Suprapubic skin (tissue), 4 donors: Measurements from ENCODE around the gene HPCAL1. TPM values are rescaled to one million over a fixed set of nuclear protein-coding genes. Genes with fewer than 3 reads are reported as not detected.

Experiments
- DNase-seq, 2 donors: peaks; one replicate each; pipeline ENCODE4 v3.0.0-alpha.2; 2019; ENCODE audit warnings: low spot score in 2 of 2
- H3K27ac ChIP-seq: fragments of 200-600 bp; sonication (generic); one replicate; pipeline ENCODE4 v1.5.1; 2019
- H3K27me3 ChIP-seq: fragments of 200-600 bp; sonication (generic); one replicate; pipeline ENCODE4 v1.5.1; 2019
- H3K36me3 ChIP-seq: fragments of 200-600 bp; sonication (generic); one replicate; pipeline ENCODE4 v1.5.1; 2019
- H3K4me1 ChIP-seq: fragments of 200-600 bp; sonication (generic); one replicate; pipeline ENCODE4 v1.5.1; 2019
- H3K4me3 ChIP-seq: fragments of 200-600 bp; sonication (generic); one replicate; pipeline ENCODE4 v1.5.1; 2019; ENCODE audit warnings: mild to moderate bottlenecking
- H3K9me3 ChIP-seq: fragments of 200-600 bp; sonication (generic); one replicate; pipeline ENCODE4 v1.5.1; 2019
- EP300 ChIP-seq: sonication (generic); formaldehyde crosslinking; IDR thresholded peaks from one replicate; pipeline ENCODE4 v1.6.1; 2017; ENCODE audit warnings: antibody characterized with exemption
- POLR2A ChIP-seq, 2 donors: fragments of 450-650 bp; IDR thresholded peaks; one replicate each; pipeline ENCODE4 v1.6.1; 2017; ENCODE audit warnings: antibody characterized with exemption in 2 of 2, mild to moderate bottlenecking in 2 of 2, moderate library complexity in 2 of 2
- POLR2AphosphoS5 ChIP-seq, 3 donors: sonication (generic); formaldehyde crosslinking; IDR thresholded peaks; one replicate each; pipeline ENCODE4 v1.6.1; 2017; ENCODE audit warnings: antibody characterized with exemption in 3 of 3
- WGBS: methylation state at CpG from one replicate; pipeline ENCODE4 v1.1.5; 2018; 5-methylcytosine and 5-hydroxymethylcytosine counted together
- total RNA-seq, 4 donors: library from RNA; depleted of rRNA; stranded (reverse); fragments of >200 nt; gene quantifications; one replicate each; pipeline ENCODE4 v1.1.0, GENCODE V29; 2016
- TF ChIP-seq, protein P1 (sequence below), 2 donors: fragments of 200-600 bp in 1 of 2; fragments of 450-650 bp in 1 of 2; sonication (generic) in 1 of 2; IDR thresholded peaks; one replicate each; pipeline ENCODE4 v1.5.1; 2016 to 2019; ENCODE audit warnings: antibody characterized with exemption in 2 of 2, mild to moderate bottlenecking in 1 of 2, moderate library complexity in 1 of 2

HPCAL1 gene
- total RNA-seq, 4 donors from 2014 or later: 27.7 to 40.7 (median 35.3) TPM

DNA sequence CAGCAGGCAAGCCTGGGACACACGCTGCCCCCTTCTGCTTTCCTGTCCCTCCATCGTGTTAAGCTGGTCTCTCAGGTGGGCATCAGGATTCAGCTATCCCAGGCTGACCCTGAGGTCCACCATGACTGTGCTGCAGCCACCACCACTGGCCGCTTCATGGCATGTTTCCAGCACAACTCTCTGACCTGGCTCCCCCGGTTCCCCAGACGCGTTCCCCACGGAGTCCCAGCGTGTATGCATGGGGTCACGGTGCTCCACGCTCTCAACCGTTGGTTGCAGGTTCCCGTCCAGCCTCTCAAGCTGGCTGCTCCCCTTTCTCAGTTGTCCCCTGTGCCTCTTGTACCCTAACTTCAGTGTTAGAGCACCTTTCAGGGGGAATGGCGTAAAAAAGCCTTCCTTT lies 20.3 kb downstream of the HPCAL1 start:
- Histone ChIP-seq H3K27ac (no peak overlapping the region), H3K36me3 (no peaks in the 10 kb centered on the region), H3K9me3 (no peaks in the 10 kb centered on the region), H3K4me1 (peaks cover 9% of the 10 kb centered on the region), H3K4me3 (no peak overlapping the region), H3K27me3 (no peaks in the 10 kb centered on the region)
- no peak for DNase-seq
- TF ChIP-seq EP300 (no peak), POLR2A (IDR thresholded peaks at IDR 0.05) (no peak), POLR2AphosphoS5 (IDR thresholded peaks at IDR 0.05) (no peak)
- TF ChIP-seq, protein P1, sequence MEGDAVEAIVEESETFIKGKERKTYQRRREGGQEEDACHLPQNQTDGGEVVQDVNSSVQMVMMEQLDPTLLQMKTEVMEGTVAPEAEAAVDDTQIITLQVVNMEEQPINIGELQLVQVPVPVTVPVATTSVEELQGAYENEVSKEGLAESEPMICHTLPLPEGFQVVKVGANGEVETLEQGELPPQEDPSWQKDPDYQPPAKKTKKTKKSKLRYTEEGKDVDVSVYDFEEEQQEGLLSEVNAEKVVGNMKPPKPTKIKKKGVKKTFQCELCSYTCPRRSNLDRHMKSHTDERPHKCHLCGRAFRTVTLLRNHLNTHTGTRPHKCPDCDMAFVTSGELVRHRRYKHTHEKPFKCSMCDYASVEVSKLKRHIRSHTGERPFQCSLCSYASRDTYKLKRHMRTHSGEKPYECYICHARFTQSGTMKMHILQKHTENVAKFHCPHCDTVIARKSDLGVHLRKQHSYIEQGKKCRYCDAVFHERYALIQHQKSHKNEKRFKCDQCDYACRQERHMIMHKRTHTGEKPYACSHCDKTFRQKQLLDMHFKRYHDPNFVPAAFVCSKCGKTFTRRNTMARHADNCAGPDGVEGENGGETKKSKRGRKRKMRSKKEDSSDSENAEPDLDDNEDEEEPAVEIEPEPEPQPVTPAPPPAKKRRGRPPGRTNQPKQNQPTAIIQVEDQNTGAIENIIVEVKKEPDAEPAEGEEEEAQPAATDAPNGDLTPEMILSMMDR (IDR thresholded peaks at IDR 0.05): no peak
- 96% methylated on average over 13 of the region's 13 CpGs for WGBS

DNA sequence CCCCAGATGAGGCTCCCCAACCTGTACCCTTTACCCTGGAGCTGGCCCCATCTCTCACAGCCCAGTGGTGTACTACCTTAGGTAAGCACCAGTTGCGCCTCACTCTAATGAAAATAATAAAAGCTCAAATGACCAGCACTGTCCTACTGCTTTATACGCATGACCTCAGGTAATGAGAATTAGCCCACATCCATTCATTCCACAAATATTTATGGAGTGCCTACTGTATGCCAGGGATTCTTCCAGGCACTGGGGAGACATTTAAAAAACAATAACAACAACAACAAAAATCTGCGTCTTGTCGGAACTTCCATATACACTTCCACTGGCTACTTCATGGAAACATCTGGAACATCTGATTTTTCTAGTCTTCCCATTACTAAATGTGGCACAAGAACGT lies 20.8 kb downstream of the HPCAL1 start:
- no peak for DNase-seq
- 93% methylated on average over 5 of the region's 5 CpGs for WGBS

DNA sequence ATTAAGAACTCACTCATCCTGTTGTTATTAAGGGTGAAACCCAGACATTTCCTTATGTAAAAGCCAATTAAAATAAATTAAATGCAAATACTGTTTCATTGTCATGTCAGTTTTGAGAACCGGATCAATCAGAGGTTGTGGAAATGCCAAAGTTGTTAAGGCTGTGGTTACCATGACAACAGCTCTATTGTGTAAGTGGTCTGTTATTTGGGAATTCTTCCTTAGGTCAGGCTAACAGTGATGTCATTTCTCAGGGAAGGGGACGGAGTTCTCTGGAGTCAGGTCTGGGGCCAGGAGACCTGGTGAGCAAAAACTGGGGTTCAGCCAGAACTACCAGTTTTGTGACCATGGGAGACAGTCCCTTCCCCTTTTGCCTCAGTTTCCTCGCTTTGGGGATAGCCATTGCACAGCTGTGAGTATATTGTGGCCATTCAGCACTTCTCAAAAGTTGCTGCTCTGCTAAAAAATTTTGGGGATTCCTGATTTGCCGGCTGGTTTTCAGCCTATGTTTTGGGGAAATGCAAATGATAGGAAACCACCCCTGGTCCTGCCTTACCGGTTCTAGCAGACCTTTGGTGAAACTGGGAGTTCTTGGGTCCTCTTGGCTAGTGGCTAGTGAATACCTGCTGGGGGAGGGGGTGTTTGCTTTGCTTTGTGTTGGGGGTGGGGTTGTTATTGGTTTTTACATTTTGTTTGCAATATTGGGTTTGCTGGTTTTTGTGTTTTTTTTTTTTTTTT lies 21.6 kb downstream of the HPCAL1 start:
- Histone ChIP-seq H3K4me1 (peaks cover 9% of the 10 kb centered on the region), H3K36me3 (no peaks in the 10 kb centered on the region), H3K4me3 (no peak overlapping the region), H3K27ac (no peak overlapping the region), H3K9me3 (no peaks in the 10 kb centered on the region), H3K27me3 (no peaks in the 10 kb centered on the region)
- TF ChIP-seq POLR2A (IDR thresholded peaks at IDR 0.05): no peak
- TF ChIP-seq POLR2AphosphoS5 (IDR thresholded peaks at IDR 0.05): no peak
- TF ChIP-seq, protein P1 (IDR thresholded peaks at IDR 0.05): no peak
- TF ChIP-seq EP300: no peak
- 56% methylated on average over 5 of the region's 5 CpGs for WGBS
- no peak for DNase-seq

More for the DNA sequence above, 20.8 kb downstream of the HPCAL1 start:
- TF ChIP-seq POLR2AphosphoS5 (IDR thresholded peaks at IDR 0.05) (no peak), EP300 (no peak), POLR2A (IDR thresholded peaks at IDR 0.05) (no peak)
- TF ChIP-seq, protein P1 (IDR thresholded peaks at IDR 0.05): no peak
- no peaks in the 10 kb centered on the region for H3K9me3 ChIP-seq
- H3K36me3 ChIP-seq: no peaks in the 10 kb centered on the region
- no peak overlapping the region for H3K27ac ChIP-seq
- H3K4me1 ChIP-seq: peaks cover 9% of the 10 kb centered on the region
- no peak overlapping the region for H3K4me3 ChIP-seq
- H3K27me3 ChIP-seq: no peaks in the 10 kb centered on the region

DNA sequence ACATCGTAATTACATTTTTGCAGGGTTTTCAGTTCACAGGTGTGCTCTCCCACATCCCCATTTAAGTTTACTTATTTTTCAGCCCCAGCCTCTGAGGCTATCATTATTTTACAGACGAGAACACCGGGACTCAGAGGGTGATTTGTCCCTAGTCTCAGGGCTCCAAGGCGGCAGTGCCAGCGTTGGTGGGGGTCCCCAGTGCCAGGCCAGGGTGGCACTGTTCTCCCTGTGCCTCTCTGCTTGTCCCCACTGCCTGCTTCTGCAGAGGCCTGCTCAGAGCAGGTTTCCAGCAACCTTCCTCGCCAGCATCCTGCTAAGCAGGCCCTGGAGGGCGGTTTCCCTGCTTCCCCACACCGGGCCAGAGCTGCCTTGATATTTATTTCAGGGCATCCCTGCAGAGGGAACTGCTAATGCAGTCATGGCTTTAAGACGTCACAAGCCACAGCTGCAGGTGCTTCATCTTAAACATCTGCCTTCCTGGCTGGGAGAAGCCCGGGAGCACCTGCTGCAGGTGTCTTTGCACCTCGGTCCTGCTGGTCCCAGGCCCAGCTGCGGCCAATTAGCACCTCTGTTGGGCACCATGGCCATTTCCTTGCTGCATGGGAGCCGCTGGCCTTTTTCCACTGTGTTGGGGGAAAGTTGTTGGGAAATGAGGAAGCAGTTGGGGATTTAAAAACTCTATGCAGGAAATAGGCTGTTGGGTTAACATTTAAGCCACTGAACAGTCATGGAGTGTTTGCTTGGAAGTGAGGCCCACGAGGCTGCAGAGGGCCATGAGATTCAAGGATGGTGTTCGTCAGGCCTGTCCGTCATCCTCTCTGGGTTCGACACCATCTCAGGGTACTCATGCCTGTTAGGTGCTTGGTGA lies 22.8 kb downstream of the HPCAL1 start:
- H3K36me3 ChIP-seq: no peaks in the 10 kb centered on the region
- H3K27ac ChIP-seq: no peak overlapping the region
- no peak for DNase-seq
- no peaks in the 10 kb centered on the region for H3K9me3 ChIP-seq
- H3K4me1 ChIP-seq: peaks cover 19% of the 10 kb centered on the region
- H3K27me3 ChIP-seq: no peaks in the 10 kb centered on the region
- no peak overlapping the region for H3K4me3 ChIP-seq
- WGBS: 87% methylated on average over 17 of the region's 17 CpGs
- TF ChIP-seq POLR2AphosphoS5 (IDR thresholded peaks at IDR 0.05): no peak
- TF ChIP-seq POLR2A (IDR thresholded peaks at IDR 0.05): no peak
- no peak for TF ChIP-seq EP300
- TF ChIP-seq, protein P1 (IDR thresholded peaks at IDR 0.05): no peak

DNA sequence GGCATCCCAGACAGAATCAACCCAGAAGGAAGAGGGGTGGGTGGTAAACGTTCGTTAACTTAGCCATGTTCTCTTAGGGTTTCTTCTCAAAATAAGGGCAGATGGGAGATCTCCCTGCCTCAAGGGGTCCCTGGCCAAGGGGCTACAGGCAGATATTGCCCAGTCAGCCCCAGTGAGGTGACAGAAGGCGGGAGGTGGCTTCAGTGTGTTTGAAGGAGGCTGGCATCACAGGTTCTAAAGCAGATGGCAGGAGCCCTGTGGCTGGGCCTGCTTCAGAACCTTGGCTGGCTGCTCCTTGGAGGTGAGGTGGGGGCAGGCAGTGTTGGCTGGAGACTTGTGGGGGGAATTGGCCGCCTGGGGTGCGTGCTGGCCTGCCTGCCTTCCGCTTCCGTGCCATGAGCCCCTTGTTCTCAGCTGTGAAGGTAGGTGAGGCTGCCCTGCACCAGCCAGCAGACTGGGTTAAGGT lies 23.5 kb downstream of the HPCAL1 start:
- no peaks in the 10 kb centered on the region for H3K27me3 ChIP-seq
- H3K27ac ChIP-seq: no peak overlapping the region
- no peaks in the 10 kb centered on the region for H3K9me3 ChIP-seq
- H3K4me3 ChIP-seq: no peak overlapping the region
- DNase-seq: no peak
- 90% methylated on average over 3 of the region's 7 CpGs for WGBS
- peaks cover 26% of the 10 kb centered on the region for H3K4me1 ChIP-seq
- TF ChIP-seq POLR2A (IDR thresholded peaks at IDR 0.05) (no peak), EP300 (no peak), POLR2AphosphoS5 (IDR thresholded peaks at IDR 0.05) (no peak)
- TF ChIP-seq, protein P1 (IDR thresholded peaks at IDR 0.05): no peak
- no peaks in the 10 kb centered on the region for H3K36me3 ChIP-seq
